Superior temporal gyrus (tissue), 1 donor: Measurements from ENCODE around the gene GPR18.
"Not testable (repeated sequence)": the region's sequence is repeated elsewhere in the genome, so short reads cannot be mapped to it uniquely, and the experiment has no call there.

Source experiments
- DNase-seq: peaks from one replicate; pipeline ENCODE4 v3.0.0-alpha.2; 2016; ENCODE audit errors: extremely low spot score

GPR18 gene

GRCh38 chr13:99228737-99229691 lies 29.2 kb downstream of the GPR18 start:
- DNase-seq: no peak

- DNase-seq: no peak
Observed at GRCh38 chr13:99227909-99228688, 30.1 kb downstream of the GPR18 start.

DNA sequence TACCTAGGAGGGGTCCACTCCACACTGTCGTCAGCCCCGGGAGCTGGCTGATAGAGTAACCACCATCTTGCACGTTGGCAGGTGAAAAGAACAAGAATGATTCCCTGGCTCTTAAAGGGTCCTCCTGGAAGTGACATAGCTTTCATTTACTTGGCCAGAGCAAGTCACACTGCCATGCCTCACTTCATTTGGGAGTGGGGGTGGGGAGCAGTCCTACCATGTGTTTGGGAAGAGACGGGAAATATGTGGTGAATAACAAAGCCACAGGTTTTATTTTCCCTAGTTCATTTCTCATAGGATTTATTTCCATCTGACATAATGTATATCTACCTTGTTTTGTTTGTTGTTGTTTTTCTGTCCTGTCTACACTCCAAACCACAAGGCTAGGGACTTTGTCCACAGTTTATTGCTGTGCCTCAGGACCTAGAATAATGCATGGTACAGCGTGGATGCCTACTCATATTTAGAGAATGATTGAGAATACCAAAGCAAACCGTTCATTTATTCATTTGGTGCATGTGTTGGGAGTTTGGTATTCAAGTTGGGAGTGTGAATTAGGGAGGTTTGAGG lies 30.8 kb downstream of the GPR18 start:
- no peak for DNase-seq

GRCh38 chr13:99226513-99226912 lies 31.7 kb downstream of the GPR18 start:
- DNase-seq: no peak

GRCh38 chr13:99225078-99225477 lies 33.1 kb downstream of the GPR18 start:
- no peak for DNase-seq

- no peak for DNase-seq
Observed at GRCh38 chr13:99224021-99224420, 34.2 kb downstream of the GPR18 start.

GRCh38 chr13:99223587-99223986 lies 34.6 kb downstream of the GPR18 start:
- no peak for DNase-seq

DNA sequence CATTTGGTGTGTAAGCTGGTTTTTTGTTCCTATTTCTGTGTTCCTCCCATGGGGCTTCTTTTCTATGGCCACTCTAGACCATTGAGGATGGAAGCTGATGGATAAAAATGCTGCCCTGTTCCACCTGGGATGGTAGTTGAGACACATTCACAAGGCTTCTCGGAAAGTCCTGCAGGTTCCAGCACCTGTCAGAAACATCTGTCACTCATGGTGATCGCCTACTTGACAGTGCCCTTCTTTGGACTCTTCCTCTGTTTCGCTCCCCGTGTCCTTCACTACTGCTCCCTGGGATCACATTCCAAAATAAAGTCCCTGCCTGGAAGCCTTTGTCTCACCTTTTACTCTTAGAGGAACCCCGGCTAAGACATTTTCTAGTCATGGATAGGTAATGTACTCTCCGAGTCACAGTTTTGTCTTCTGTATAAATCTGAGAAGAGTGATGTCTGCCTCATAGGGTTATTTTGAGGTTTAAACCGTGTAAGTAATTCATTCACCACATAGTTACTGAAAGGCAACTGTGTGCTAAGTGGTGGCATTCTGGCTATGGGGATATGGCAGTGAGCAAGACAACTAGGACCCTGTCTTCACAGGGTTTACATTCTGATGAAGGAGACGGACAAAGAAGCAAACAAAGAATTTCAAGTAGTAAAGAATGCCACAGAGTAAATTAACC lies 36.5 kb downstream of the GPR18 start:
- no peak for DNase-seq

DNA sequence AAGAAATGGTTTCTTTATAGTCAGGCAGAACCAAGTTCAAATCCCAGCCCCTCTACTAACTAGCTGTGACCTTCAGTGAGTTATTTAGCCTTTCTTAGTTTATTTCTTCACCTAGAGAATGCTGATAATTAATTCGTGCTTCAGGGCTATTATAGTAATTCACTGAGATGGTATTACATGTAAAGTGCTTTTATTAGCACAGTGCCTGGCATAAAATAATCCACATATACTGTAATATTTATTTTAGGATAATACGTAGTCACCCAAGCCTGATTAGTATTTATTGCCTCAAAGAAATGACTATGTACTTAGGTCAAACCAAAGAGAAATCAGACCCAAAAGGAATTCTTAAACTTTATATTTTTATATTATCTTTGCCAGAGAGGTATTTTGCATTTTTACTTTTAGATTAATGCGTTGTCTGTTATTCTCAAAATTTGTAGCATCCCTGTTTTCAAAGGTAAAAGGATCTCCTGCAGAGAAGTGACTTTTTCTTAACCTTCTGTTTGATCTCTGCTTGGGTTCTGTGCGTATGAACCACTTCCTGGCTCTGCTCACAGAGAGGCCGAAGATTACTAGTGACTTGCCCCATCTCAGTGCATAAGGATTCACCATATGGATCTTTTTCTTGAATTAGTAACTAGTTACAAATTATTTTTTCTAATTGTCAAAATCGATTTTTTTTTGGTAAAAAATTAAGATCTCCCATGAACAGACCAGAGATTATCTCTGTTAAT lies 37.8 kb downstream of the GPR18 start:
- no peak for DNase-seq

- no peak for DNase-seq
Observed at GRCh38 chr13:99218969-99219368, 39.2 kb downstream of the GPR18 start.

DNA sequence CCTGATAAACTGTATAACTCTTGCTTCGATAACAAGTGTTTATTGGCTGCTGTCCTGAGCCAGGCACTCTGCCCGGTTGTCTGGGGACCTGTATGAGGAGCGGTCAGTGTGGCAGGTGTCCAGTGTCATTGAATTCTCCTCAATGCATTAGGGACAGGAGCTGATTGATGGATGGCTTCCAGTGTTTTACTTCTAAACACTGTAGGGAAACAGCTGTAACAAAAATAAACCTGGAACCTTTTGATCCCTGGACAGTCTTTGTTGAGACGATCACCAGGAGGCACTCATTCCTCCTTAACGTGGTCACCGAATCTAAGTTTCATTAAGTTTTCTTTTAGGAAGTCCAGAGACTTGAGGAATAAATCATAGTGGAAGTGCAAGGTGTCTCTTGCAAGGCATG lies 39.6 kb downstream of the GPR18 start:
- no peak for DNase-seq

GRCh38 chr13:99218126-99218525 lies 40.1 kb downstream of the GPR18 start:
- no peak for DNase-seq

DNA sequence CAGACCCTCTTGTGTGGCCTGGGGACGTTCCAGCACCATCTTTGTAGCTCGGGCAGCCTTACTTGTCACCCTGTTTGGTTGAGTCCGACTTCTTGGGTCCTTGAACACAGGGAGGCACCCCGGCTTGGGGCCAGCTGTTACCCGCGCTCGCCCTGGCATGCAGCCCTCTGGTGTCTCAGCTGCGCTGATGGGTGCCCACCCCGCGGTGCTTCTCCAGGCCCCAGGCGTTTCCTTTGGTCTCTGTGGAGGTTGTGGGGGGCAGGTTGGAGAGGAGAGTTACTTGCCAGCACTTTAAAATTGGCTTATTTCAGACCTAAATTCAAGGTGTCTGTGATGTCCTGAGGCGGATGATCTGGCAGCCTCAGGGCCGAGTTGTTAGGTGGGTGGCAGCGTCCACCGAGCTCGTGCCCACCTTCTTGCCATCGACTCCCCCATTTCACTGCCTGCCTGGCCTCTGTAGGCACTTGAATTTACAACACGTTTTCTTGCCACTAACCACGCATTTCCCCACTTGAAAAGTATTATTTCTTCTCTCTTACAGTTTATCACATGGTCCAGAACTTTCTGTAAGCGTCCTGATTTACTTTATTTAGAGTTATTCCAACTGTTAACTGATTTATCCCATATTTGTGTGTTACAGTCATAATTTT lies 40.6 kb downstream of the GPR18 start:
- DNase-seq: no peak

GRCh38 chr13:99215184-99215830 lies 42.9 kb downstream of the GPR18 start:
- DNase-seq: no peak

GRCh38 chr13:99214731-99215130 lies 43.4 kb downstream of the GPR18 start:
- DNase-seq: no peak

GRCh38 chr13:99214232-99214631 lies 43.9 kb downstream of the GPR18 start:
- no peak for DNase-seq

DNA sequence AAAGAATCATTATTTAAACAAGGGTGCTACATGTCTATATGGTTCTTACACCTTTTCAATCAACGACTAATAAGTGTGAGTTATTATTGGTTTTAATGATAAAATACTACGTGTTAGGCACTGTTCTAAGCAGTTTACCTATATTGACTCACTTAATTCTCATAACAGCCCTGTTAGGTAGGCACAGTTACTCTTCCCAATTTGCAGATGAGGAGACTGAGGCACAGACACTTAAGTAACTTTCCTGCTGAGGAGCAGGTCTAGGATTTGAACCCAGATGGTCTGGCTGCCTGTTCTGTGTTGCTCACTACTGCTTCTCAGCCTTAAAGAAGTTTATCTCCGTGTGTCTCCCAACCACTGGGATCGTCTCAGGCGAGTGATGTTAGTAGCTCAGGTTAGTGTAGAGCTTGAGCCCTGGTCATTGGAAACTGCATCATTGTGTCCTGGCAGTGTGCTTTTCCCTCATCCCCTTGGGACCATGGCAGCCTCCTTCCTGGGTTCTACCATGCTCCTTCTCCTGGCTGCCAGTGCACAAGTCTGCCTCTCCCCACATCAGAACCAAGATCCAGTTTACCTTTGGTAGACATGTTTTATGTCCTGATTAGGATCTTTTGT lies 46.7 kb downstream of the GPR18 start:
- DNase-seq: no peak

- DNase-seq: not testable (repeated sequence)
Observed at GRCh38 chr13:99210627-99211026, 47.6 kb downstream of the GPR18 start.

DNA sequence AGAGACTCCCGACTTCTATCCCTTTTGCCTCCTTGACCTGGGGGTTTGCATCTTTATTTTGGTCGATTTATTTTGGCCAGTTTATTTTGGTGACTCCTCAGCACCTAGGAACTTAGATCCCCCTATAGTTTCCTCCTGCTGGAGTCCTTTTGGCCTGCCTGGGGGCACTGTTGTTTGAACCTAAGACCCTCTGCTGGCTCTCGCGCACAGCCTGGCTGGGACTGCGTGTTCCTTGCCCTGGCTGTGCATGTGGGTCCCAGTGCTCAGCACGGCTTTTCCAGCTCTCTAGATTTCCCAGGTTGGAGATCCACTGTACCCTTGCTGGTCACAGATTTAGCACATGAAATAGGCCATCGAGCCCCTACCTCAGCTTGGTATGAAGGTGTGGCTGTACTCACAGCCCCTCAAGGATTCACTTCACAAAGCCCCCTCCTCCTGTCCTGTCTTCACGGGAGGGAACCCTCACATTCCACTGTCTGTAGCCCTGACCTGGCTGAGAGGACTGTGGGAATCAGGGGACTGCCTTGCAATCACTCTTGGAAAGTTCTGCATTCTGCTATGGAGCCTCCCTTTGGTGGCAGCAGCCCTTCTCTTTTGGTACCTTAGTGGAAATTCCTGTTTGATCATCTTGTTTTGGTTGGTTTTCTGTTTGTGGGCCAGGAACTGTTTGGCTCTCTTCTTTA lies 49.2 kb downstream of the GPR18 start:
- DNase-seq: no peak
